Stimulated activated CD8-positive, alpha-beta memory T cell treated with anti-CD3 and anti-CD28 coated beads, Interleukin-4, amount 100 ng/mL, for 48 hours (primary cell): ENCODE data around the gene CDKAL1.
"Not testable (repeated sequence)": the region's sequence is repeated elsewhere in the genome, so short reads cannot be mapped to it uniquely, and the experiment has no call there.

Experiments used
- DNase-seq: peaks from one replicate; pipeline ENCODE4 v3.0.0-alpha.2; 2020

CDKAL1 gene

DNA sequence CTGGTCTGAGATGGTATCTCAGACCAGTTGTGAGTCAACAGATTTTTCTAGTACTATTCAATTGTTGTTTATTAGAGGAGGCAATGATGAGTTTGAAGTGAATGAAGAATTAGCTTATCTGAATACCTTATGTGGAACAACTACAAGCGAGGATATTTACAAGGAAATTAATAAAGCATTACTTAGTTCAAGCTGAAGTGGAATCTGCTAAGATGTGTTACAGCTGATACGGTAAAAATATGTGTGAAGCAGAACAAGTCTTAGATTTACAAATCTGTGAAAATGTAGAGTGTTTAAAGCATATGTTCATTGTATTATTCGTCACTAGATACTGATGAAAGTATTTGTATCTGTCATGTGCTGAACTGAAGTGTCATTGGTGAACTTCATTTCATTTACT lies 272.4 kb downstream of the CDKAL1 start:
- no peak for DNase-seq

GRCh38 chr6:20808439-20808838 lies 274.2 kb downstream of the CDKAL1 start:
- DNase-seq: no peak

GRCh38 chr6:20808924-20809323 lies 274.7 kb downstream of the CDKAL1 start:
- no peak for DNase-seq

- DNase-seq: no peak
Measured at GRCh38 chr6:20810727-20811108, 276.5 kb downstream of the CDKAL1 start.

DNA sequence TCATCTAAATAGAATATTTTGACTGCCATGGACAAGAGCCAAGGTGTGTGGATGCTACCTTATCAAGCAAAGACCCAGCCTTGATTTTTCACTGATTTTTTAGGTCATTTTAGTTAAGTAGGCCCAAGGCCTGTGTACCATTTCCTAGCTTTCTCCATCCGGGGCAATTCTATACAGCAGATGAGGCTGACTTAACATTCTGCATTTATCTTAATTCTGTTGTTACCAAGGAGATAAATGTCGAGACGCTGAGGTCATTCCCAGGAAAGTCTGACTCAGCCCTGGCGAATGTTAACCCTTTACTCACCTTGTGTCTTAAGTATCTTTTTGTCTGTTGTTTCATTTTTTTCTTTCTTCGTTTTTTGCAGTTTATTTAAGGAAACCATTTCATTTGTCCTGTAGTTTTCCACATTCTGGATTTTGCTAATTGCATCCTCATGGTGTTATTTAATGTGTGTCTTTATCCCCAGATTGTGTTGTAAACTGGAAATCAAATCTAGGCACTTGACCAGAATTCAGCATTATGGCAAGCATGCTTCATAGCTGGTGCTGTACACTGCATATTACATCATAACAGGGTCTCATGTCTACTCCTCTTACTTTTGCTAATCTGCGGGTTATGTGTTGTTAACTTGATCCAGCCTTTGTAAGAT lies 277.0 kb downstream of the CDKAL1 start:
- no peak for DNase-seq

- no peak for DNase-seq
Measured at GRCh38 chr6:20812776-20813175, 278.5 kb downstream of the CDKAL1 start.

GRCh38 chr6:20814494-20814893 lies 280.2 kb downstream of the CDKAL1 start:
- no peak for DNase-seq

- no peak for DNase-seq
Measured at GRCh38 chr6:20816126-20816525, 281.9 kb downstream of the CDKAL1 start.

DNA sequence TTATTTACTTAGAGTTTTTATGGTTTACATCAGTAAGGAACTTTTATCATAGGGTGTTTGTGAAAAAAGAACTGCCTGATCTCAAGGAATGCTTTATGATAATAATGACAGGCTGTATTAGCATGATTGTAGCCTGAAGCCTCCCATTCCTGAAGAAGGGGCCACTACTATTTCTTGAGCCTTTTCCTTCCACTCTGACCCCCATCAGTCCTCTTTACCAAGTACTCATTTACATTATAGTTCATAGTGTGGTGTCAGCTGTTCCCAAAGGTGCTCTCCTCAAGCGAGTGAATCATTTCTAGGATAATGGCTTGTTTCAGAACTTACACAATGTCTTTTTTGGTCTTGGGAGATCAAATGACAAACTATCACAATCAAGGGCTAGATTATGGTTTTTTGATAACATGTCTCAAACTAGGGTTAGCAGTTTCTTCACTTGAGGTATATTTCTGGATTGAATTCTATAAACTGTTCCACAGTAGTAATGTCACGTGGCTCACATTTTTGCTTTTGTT lies 283.6 kb downstream of the CDKAL1 start:
- no peak for DNase-seq

DNA sequence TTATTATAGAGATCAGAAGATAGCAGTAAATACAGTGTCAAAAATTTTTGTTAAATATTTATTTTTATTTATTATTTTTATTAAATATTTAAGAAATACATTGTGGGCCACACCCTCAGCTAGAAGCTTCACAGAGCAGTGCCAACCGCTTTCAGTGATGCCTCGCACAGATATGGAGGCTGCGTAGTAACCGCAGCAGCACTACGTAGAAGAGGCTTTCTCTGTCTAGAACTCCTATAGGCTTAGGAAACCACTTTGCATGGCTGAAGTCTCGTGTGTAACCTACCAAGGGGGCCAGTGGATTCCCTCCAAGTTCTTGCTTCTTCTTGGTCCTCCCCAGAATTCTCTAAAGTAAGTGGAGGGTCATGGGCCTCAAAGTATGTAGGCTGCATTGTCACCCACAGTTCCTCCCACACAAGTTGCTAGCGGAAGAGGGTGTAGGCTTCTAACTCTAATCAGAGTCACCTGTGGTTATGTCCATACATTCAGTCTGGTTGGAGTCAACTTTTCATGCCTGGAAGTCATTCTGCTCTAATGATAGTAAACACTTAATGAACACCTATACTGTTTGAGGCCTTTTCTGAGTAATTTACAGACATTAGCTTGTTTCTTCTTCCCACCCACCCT lies 285.6 kb downstream of the CDKAL1 start:
- DNase-seq: no peak

DNA sequence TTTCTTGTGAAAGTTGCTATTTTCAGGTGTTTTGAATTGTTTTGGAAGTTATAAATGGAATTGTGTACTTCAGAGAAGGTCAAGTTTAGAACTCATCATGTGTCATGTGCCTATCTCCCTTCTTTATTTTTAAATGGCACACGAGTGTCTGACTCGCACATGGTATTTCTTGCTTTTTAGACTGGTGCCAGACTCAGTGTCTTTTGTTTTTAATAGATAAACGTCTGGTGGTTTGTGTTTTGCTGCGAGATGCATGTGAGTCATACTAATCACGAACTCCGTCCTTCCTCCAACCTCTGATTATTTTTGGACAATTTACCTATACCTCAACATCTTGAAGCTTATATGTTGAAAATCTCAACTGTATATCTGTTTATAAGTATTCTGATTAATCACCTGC lies 292.1 kb downstream of the CDKAL1 start:
- no peak for DNase-seq

GRCh38 chr6:20827798-20828197 lies 293.5 kb downstream of the CDKAL1 start:
- DNase-seq: no peak

GRCh38 chr6:20830576-20830975 lies 296.3 kb downstream of the CDKAL1 start:
- DNase-seq: no peak

DNA sequence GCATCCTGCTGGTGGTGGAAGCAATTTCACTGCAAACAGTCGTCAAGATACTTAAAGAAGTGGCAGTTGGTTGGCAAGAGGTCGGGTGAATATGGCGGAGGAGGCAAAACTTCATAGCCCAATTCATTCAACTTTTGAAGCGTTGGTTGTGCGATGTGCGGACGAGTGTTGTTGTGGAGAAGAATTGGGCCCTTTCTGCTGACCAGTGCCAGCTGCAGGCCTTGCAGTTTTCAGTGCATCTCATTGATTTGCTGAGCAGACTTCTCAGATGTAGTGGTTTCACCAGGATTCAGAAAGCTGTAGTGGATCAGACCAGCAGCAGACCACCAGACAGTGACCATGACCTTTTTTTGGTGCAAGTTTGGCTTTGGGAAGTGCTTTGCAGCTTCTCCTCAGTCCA lies 297.0 kb downstream of the CDKAL1 start:
- DNase-seq: not testable (repeated sequence)

DNA sequence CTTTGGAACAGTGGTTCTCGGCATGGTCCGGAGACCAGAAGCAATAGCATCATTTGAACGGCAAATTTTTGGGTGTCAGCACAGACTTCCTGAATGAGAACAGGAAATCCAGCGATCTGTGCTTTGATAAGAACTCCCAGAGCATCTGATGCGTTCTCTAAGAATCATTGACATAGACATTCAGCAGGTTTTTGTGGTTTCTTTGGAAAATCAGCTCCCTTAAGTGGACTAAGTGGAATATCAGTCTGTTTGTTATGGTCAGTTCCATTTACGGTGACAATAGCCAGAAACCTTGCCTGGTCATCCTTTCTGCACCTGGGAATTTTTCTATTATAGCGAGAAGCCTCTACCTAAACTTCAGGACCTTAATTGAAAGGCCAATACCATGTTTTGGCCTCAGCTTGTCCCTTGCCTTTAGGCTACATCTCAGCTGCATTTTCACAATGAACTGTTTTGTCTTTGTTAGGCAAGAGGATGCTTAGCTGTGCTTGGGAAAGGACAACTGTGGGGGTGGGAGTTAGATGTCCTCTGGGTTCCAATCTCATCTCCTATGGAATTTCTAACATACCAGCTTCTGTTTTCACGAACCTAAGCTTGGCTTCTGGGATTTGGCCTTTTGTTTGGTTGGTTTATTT lies 299.7 kb downstream of the CDKAL1 start:
- no peak for DNase-seq

DNA sequence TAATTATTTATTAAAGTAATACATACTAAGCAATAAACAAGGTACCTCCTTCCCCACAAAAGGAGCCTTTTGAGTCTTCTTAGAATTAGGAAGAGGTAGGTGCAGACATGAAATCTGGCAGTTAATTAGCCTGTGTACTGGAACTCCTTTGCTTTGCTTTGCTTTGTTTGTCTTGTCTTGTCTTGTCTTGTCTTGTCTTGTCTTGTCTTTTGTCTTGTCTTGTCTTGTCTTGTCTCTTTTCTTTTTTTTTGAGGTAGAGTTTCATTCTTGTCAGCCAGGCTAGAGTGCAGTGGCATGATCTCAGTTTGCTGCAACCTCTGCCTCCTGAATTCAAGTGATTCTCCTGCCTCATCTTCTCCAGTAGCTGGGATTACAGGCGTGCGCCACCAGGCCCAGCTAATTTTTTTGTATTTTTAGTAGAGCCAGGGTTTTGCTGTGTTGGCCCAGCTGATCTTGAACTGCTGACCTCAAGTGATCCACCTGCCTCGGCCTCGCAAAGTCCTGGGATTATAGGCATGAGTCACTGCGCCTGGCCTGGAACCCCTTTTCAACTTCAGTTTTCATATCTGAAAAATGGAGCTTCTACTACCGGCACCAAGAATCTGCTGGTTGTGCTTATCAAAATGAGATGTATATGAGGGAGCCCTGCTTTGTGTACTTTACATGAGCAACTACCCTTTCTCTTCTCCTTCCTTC lies 301.2 kb downstream of the CDKAL1 start:
- no peak for DNase-seq

DNA sequence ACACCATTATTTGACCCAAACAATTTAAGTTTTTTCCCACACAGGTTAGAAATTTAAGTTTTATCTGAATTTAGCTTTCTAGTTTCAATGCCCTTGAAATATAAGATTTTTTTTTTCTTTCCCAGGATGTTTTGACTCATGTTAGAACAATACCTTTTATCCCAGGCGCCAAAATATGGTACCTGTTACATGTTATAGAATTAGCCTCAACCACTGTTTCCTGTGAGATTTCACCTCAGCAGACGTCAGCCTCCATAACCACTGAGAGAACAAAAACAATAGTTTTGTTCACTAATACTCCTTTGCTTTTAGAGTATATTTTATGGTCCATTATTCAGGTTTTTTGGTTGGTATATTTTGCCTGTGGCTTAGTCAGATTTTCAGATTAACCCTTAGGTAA lies 302.9 kb downstream of the CDKAL1 start:
- no peak for DNase-seq

DNA sequence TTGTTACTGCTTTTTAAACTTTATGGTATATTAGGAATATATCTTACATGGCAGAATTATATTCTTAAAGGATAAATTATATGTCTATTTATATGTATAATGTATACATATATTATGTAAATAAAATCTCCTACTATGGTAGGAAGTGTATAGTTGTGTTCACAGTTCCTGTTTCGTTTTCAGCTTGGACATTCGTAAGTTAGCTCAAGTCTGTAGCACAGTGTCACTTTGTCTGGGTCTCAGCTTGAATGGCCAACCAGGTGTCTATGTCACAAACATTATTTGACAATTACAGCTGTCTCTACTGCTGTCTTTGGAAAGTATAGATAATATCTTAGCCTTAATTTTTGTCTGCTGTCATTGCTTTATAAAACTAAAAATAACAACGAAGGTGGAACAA lies 303.9 kb downstream of the CDKAL1 start:
- DNase-seq: no peak

- no peak for DNase-seq
Measured at GRCh38 chr6:20839630-20840029, 305.4 kb downstream of the CDKAL1 start.

DNA sequence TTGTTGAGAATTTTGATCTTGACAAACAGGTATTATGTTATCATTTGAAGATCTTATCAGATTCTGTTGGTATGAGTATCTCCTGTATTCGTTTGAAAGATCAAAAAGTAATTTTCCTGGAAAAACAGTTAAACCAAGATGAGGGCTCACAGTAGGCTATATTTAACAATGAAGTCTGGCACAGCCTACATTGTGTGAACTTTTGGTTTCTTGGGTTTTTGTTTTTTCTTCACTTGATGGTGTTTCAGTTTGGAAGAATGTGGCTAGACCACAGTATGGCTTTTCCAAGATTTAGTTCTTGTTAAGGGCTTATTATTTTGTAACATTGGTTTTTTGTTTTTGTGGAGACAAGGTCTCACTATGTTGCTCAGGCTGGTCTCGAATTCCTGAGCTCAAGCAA lies 306.4 kb downstream of the CDKAL1 start:
- no peak for DNase-seq

GRCh38 chr6:20841806-20842205 lies 307.5 kb downstream of the CDKAL1 start:
- no peak for DNase-seq

GRCh38 chr6:20845592-20845991 lies 311.3 kb downstream of the CDKAL1 start:
- no peak for DNase-seq

DNA sequence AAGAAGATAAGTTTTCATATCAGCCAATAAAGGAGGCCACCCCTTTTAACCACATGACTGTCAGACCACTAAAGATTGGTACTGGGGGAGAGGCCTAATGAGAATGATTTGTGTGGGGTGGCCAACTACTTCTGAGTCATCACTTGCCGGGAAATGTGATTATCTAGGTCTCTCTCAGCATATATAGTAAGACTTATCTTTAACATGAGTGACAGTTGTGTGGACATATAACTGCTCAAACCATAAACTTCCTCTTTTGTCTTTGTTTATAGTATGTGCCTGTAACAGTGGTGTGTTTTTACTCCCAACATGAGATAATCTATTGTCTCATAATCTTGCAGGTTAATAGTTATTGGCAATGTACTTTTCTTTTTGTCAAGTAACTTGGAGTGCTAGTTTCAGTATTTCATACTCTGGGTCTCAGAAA lies 312.4 kb downstream of the CDKAL1 start:
- no peak for DNase-seq

DNA sequence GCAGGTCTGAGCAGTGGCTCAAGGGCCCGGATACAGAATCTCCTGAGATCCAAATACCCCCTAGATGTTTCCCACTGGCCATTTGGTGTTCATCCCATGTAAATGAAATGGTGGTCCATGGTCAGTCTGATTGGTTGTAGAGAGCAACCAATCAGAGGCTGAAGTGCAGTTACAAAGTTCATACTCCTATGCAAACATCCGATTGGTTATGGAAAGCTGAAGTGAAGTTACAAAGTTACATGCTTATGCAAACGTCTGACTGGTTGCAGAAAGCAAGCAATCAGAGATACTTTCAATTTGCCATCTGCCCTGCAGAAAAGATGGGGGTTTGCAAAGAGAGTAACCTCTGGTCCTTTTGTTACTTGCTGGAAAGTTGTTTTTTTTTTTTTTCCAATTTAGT lies 313.6 kb downstream of the CDKAL1 start:
- no peak for DNase-seq
